Left ventricle myocardium inferior (tissue), 1 donor: ENCODE data around the gene CACNA2D2. TPM values are rescaled to one million over a fixed set of nuclear protein-coding genes. Genes with fewer than 3 reads are reported as not detected.

Source experiments
- DNase-seq: peaks from one replicate; pipeline ENCODE4 v3.0.0-alpha.2; 2020
- H3K27ac ChIP-seq: fragments of 200-600 bp; replicated peaks from 2 replicates; pipeline ENCODE4 v1.8.0; 2021
- H3K27me3 ChIP-seq: fragments of 200-600 bp; 2 replicates; pipeline ENCODE4 v1.8.0; 2021; ENCODE audit warnings: low read depth
- H3K36me3 ChIP-seq: fragments of 200-600 bp; 2 replicates; pipeline ENCODE4 v1.8.0; 2021
- H3K4me1 ChIP-seq: fragments of 200-600 bp; 2 replicates; pipeline ENCODE4 v1.8.0; 2021
- H3K4me3 ChIP-seq: fragments of 200-600 bp; 2 replicates; pipeline ENCODE4 v1.8.0; 2021; ENCODE audit warnings: mild to moderate bottlenecking, moderate library complexity
- H3K9me3 ChIP-seq: fragments of 200-600 bp; replicated peaks from 2 replicates; pipeline ENCODE4 v1.8.0; 2021
- intact Hi-C: fragments of 100-400 bp; cut with micrococcal nuclease; formaldehyde crosslinking; loops from one replicate; pipeline ENCODE4 v1.11.0; 2022
- long read RNA-seq: library from polyadenylated mRNA; unstranded; transcript quantifications from one replicate; pipeline ENCODE4 v2.0.0, GENCODE V29; 2021
- total RNA-seq: library from RNA; stranded (reverse); fragmentation: NEBNext Ultra II Directional; extraction: Animal tissue kit (Norgen Biotek cat#: 25700); gene quantifications from one replicate; pipeline ENCODE4 v1.2.1, GENCODE V29; 2021
- TF ChIP-seq, protein P1 (sequence below): fragments of 200-600 bp; IDR thresholded peaks from 2 replicates; pipeline ENCODE4 v1.8.0; 2021; ENCODE audit warnings: antibody characterized with exemption, mild to moderate bottlenecking, borderline replicate concordance
- donor health status: DM: no; HTN: yes; CAD: no; lungs with severe emphysema.

The CACNA2D2 gene
- total RNA-seq, result 2.3 TPM
- long read RNA-seq, partial matches to known transcripts, result 2 of 2 reads
- long read RNA-seq, other reads (novel, unspliced or antisense), result 0 of 2 reads

DNA sequence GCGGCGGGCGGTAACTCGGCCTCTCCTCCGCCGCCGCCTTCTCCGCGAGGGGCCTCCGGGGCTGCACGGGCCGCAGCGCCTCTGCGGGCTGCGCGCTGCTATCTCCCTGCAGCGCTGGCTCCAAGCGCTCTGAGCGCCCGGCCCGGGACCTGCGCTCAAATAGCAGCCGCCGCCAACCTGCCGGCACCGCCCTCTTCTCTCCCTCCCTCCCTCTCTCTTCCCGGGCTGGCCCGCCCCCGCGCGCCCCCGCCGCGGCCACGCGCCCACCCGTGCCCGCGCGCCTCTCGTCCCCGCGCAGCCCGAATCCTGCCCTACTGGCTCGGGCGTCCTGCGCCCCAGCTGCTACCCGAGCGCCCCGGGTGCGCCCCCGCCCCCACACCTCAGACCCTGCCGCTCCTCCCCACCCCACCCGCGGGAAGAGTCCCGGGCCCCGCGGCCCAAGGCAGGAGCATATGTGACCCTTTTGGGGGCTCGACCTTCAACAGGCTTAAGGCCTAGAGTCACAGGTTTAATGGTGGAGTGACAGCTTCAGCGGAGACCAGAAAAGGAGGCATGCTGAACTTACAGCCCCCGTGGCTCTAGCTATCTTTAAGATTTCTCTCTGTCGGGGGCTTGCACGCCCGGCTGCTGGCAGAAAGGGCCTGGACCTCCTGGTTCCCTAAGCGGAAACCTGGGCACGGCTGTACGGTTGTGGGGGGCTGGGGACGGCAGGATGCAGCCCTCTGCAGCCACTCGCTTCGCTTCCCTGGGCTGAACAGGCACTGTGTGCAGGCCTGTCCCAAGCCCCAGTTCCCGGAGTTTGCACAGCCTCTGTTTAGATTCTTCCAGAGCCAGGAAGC is at the start of gene CACNA2D2:
Gene CACNA2D2, minus strand, starts transcription at position 131 of the 839 bp plus-strand sequence. CDS start 211 bp downstream, outside the sequence.
- peak within 1 kb of the TSS; percentile 63 for H3K27ac ChIP-seq
- intact Hi-C loops, result no loop called here
- TF ChIP-seq, protein P1, sequence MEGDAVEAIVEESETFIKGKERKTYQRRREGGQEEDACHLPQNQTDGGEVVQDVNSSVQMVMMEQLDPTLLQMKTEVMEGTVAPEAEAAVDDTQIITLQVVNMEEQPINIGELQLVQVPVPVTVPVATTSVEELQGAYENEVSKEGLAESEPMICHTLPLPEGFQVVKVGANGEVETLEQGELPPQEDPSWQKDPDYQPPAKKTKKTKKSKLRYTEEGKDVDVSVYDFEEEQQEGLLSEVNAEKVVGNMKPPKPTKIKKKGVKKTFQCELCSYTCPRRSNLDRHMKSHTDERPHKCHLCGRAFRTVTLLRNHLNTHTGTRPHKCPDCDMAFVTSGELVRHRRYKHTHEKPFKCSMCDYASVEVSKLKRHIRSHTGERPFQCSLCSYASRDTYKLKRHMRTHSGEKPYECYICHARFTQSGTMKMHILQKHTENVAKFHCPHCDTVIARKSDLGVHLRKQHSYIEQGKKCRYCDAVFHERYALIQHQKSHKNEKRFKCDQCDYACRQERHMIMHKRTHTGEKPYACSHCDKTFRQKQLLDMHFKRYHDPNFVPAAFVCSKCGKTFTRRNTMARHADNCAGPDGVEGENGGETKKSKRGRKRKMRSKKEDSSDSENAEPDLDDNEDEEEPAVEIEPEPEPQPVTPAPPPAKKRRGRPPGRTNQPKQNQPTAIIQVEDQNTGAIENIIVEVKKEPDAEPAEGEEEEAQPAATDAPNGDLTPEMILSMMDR, result no peak
- H3K9me3 ChIP-seq, result no peaks in the 10 kb centered on the region
- no peaks in the 10 kb centered on the region for H3K36me3 ChIP-seq
- peaks cover 41% of the 10 kb centered on the region for H3K27me3 ChIP-seq
- DNase-seq, result peak; percentile 69
- peak within 1 kb of the TSS; percentile 72 for H3K4me3 ChIP-seq
- peaks cover 14% of the 10 kb centered on the region for H3K4me1 ChIP-seq

DNA sequence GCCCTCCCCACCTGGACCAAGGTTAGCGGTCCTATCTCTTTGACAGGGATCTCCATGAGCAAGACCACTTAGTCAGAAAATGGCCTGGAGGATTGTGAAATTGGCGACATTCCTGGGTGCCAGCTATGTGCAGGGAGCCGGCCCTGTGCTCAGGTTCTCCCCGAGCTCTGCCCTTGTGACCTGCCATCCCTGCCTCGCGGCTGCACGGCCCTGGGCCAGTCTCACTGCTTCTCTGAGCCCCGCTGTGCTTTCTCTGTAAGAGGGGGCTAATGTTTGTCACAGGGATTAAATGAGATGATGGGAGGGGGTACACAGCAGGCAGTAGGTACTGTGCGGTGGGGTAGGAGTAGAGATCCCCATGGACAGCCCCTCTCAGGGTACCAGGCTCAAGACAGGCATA is 49.2 kb upstream of the CACNA2D2 start:
- no peaks in the 10 kb centered on the region for H3K36me3 ChIP-seq
- intact Hi-C loops, result no loop called here
- DNase-seq, result no peak
- H3K27me3 ChIP-seq, result no peaks in the 10 kb centered on the region
- no peak overlapping the region for H3K4me3 ChIP-seq
- H3K4me1 ChIP-seq, result peaks cover 5% of the 10 kb centered on the region
- no peak overlapping the region for H3K27ac ChIP-seq
- TF ChIP-seq, protein P1, result no peak
- no peaks in the 10 kb centered on the region for H3K9me3 ChIP-seq

DNA sequence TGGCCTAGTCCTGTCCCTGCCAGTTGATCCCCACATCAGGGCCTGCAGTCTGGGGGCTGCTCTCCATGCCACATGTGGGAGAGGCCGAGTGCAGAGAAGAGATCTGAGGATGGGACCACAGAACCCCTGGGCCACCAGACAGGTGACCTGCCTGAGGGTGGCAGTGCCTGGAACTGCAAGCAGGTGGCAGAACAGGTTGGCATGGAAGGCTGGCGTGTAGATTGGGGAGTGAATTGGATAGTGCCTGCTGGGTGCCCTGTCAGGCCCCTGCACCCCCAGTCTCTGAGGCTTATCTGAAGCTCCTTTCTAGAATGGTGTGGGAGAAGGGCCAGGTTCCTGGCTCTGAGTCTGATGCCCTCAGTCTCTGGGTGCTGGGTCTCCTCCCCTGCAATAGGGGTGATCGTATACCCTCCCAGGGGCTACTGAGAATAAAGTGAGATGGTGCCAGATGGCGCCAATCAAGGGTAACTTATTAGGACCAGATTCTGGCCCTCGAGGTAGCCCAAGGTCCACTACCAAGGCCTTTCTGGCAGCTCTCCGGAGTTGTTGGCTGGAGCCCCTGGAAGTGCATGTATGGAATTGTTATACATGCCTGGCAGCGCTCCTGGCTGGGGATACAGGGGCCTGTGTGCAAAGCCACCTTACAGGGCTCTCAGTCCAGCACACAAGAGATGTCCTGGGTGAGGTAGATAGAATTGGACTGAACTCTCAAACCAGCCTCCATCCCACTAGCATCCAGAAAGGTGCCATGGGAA is 48.4 kb upstream of the CACNA2D2 start:
- TF ChIP-seq, protein P1, result no peak
- Histone ChIP-seq H3K4me1 (no peaks in the 10 kb centered on the region), H3K36me3 (no peaks in the 10 kb centered on the region), H3K27ac (no peak overlapping the region), H3K27me3 (no peaks in the 10 kb centered on the region), H3K9me3 (no peaks in the 10 kb centered on the region), H3K4me3 (no peak overlapping the region)
- intact Hi-C loops, result no loop called here
- no peak for DNase-seq

DNA sequence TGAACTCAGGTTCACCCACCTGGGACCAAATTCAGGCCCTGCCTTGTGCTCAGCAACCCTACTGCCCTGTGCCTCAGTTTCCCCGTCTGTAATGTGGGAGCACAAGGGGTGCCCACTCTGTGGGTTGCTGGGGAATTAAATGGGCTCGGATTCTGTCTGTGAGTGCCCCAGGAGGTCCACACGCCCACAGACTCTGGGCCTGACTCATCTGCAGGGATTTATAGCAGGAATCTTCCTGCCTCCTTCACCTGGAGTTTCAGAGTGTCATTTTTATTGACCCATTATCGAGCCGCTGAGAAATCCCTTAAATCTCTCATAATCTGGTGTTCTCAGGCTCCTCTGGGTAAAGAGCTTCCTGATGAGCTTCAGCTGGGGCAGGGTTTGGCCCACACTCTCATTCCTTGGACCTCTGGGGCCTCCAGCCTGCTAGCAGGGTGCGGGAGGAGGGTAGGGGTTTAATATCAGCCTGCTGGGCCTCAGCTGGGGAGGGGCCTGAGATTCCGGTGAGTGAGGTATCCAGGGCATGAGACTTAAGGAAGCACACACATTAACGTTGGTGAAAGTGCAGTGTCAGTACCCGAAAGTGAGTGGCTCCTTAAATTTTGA is 47.7 kb upstream of the CACNA2D2 start:
- Histone ChIP-seq H3K27me3 (no peaks in the 10 kb centered on the region), H3K36me3 (no peaks in the 10 kb centered on the region), H3K27ac (no peak overlapping the region), H3K4me3 (no peak overlapping the region), H3K9me3 (no peaks in the 10 kb centered on the region), H3K4me1 (no peaks in the 10 kb centered on the region)
- intact Hi-C loops, result no loop called here
- DNase-seq, result no peak
- TF ChIP-seq, protein P1, result no peak

DNA sequence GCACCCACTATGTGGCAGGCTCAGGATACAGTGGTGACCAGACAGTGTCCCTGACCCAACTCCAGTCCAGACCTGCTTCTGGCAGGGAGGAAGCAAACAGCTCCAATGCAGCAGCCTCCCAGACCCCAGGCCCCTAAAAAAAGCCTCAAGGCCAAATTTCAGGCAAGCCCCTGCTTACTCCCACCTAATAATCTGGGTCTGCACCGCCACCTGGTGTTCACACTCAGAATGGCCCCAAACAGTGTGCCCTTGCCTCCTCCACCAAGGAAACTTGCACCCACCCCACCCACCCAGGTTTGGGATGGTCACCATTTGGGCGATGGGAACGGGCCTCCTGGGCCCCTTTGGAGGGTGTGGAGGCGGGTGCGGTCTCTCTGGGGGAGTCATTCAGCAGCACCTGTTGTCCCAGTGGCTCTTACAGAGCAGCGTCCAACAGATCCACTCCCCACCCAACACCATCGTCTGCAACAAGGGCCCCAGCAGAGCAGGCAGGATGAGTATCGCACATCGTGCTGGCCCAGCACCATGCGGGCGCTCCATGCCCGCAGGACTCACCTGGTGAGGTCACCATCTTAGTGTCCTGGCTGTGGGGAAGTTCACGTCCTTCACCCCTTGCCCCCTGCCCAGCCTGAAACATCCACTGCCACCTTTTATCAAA is 46.8 kb upstream of the CACNA2D2 start:
- TF ChIP-seq, protein P1, result peak; percentile 88
- Histone ChIP-seq H3K36me3 (no peaks in the 10 kb centered on the region), H3K27ac (no peak overlapping the region), H3K27me3 (no peaks in the 10 kb centered on the region), H3K4me1 (no peaks in the 10 kb centered on the region), H3K9me3 (no peaks in the 10 kb centered on the region), H3K4me3 (no peak overlapping the region)
- peak; percentile 47 for DNase-seq
- intact Hi-C loops, result no loop called here
